Liver (tissue), 9 donors: ENCODE data around the gene GNAI2. TPM values are rescaled to one million over a fixed set of nuclear protein-coding genes. Genes with fewer than 3 reads are reported as not detected.
A peak's percentile ranks its signal among the peaks of the same experiment; 100 is the strongest.

ENCODE experiments used
- DNase-seq: peaks from one replicate; pipeline ENCODE4 v3.0.0-alpha.2; 2017; ENCODE audit warnings: low spot score
- H3K27ac ChIP-seq, 2 donors: one replicate each; pipeline ENCODE4 v1.7.0; 2013; ENCODE audit warnings: inconsistent platforms in 2 of 2, low read length in 2 of 2, control low read depth in 1 of 2, low read depth in 1 of 2, mild to moderate bottlenecking in 1 of 2
- H3K27me3 ChIP-seq, 4 donors: one replicate each; pipeline versions ENCODE4 v1.6.1 to v1.7.0; 2013; ENCODE audit warnings: low read length in 3 of 4, inconsistent platforms in 1 of 4, mild to moderate bottlenecking in 1 of 4, moderate library complexity in 1 of 4; ENCODE audit not compliant: control insufficient read depth in 4 of 4, insufficient read depth in 4 of 4
- H3K36me3 ChIP-seq, 4 donors: one replicate each; pipeline versions ENCODE4 v1.6.1 to v1.7.0; 2013; ENCODE audit warnings: low read length in 3 of 4, mild to moderate bottlenecking in 3 of 4, low read depth in 1 of 4, moderate library complexity in 1 of 4; ENCODE audit not compliant: control insufficient read depth in 4 of 4, insufficient read depth in 3 of 4
- H3K4me1 ChIP-seq, 4 donors: one replicate each; pipeline versions ENCODE4 v1.6.1 to v1.7.0; 2013; ENCODE audit warnings: low read length in 3 of 4, mild to moderate bottlenecking in 3 of 4, moderate library complexity in 1 of 4; ENCODE audit not compliant: control insufficient read depth in 4 of 4, insufficient read depth in 4 of 4
- H3K4me3 ChIP-seq, 3 donors: one replicate each; pipeline versions ENCODE4 v1.6.1 to v1.7.0; 2013; ENCODE audit warnings: low read length in 3 of 3, control low read depth in 1 of 3, low read depth in 1 of 3, mild to moderate bottlenecking in 1 of 3
- H3K9ac ChIP-seq, 2 donors: one replicate each; pipeline ENCODE4 v1.7.0; 2013; ENCODE audit warnings: low read length in 2 of 2, mild to moderate bottlenecking in 2 of 2, moderate library complexity in 2 of 2, control low read depth in 1 of 2, low read depth in 1 of 2
- H3K9me3 ChIP-seq, 4 donors: one replicate each; pipeline versions ENCODE4 v1.6.1 to v1.7.0; 2013; ENCODE audit warnings: low read length in 3 of 4; ENCODE audit not compliant: control insufficient read depth in 4 of 4
- ATF3 ChIP-seq: IDR thresholded peaks from 2 replicates; pipeline ENCODE4 v1.6.1; 2016; ENCODE audit warnings: antibody characterized with exemption
- CTCF ChIP-seq: fragments of 150-350 bp; IDR thresholded peaks from 2 replicates; pipeline ENCODE4 v1.5.1; 2017; ENCODE audit warnings: improper control_type of control experiment, low read depth, low read length; ENCODE audit not compliant: missing input control
- EGR1 ChIP-seq, 2 donors: IDR thresholded peaks; 2 replicates each; pipeline ENCODE4 v1.6.1; 2016 to 2018; ENCODE audit warnings: antibody characterized with exemption in 2 of 2, low read depth in 2 of 2
- FOXA1 ChIP-seq: IDR thresholded peaks from 2 replicates; pipeline ENCODE4 v1.6.1; 2016; ENCODE audit warnings: antibody characterized with exemption
- FOXA2 ChIP-seq: IDR thresholded peaks from 2 replicates; pipeline ENCODE4 v1.6.1; 2016; ENCODE audit warnings: antibody characterized with exemption
- GABPA ChIP-seq, 2 donors: IDR thresholded peaks in 1 of 2; conservative IDR thresholded peaks in 1 of 2; 2 replicates each; pipeline ENCODE4 v1.6.1; 2016; ENCODE audit warnings: antibody characterized with exemption in 2 of 2, mild to moderate bottlenecking in 1 of 2, moderate library complexity in 1 of 2
- HNF4A ChIP-seq, 2 donors: conservative IDR thresholded peaks; 2 replicates each; pipeline ENCODE4 v1.6.1; 2016; ENCODE audit warnings: antibody characterized with exemption in 2 of 2, mild to moderate bottlenecking in 2 of 2
- HNF4G ChIP-seq: IDR thresholded peaks from 2 replicates; pipeline ENCODE4 v1.6.1; 2016; ENCODE audit warnings: antibody characterized with exemption
- JUND ChIP-seq, 2 donors: IDR thresholded peaks; 2 replicates each; pipeline ENCODE4 v1.6.1; 2016; ENCODE audit warnings: antibody characterized with exemption in 2 of 2
- NR2F2 ChIP-seq: IDR thresholded peaks from 2 replicates; pipeline ENCODE4 v1.6.1; 2016; ENCODE audit warnings: antibody characterized with exemption
- RAD21 ChIP-seq, 2 donors: IDR thresholded peaks; 2 replicates each; pipeline ENCODE4 v1.6.1; 2016; ENCODE audit warnings: antibody characterized with exemption in 2 of 2, mild to moderate bottlenecking in 2 of 2
- REST ChIP-seq: IDR thresholded peaks from 2 replicates; pipeline ENCODE4 v1.6.1; 2016; ENCODE audit warnings: antibody characterized with exemption, mild to moderate bottlenecking
- RXRA ChIP-seq, 2 donors: IDR thresholded peaks; 2 replicates each; pipeline ENCODE4 v1.6.1; 2017 to 2018; ENCODE audit warnings: antibody characterized with exemption in 2 of 2, mild to moderate bottlenecking in 1 of 2
- SP1 ChIP-seq: IDR thresholded peaks from 2 replicates; pipeline ENCODE4 v1.6.1; 2018; ENCODE audit warnings: antibody characterized with exemption, mild to moderate bottlenecking
- TAF1 ChIP-seq: conservative IDR thresholded peaks from 2 replicates; pipeline ENCODE4 v1.6.1; 2016; ENCODE audit warnings: antibody characterized with exemption, mild to moderate bottlenecking
- YY1 ChIP-seq: IDR thresholded peaks from 2 replicates; pipeline ENCODE4 v1.6.1; 2016; ENCODE audit warnings: antibody characterized with exemption, mild to moderate bottlenecking
- ZBTB33 ChIP-seq: IDR thresholded peaks from 2 replicates; pipeline ENCODE4 v1.6.1; 2016; ENCODE audit warnings: antibody characterized with exemption
- WGBS: extraction: QIAGEN DNeasy Blood & Tissue Kit; methylation state at CpG from one replicate; pipeline ENCODE4 v1.1.7; 2013; 5-methylcytosine and 5-hydroxymethylcytosine counted together
- polyA plus RNA-seq, 2 donors: library from polyadenylated mRNA; stranded (reverse) in 1 of 2; unstranded in 1 of 2; fragments of 200-250 nt in 1 of 2; fragments of >200 nt in 1 of 2; fragmentation: Nextera tagmentation in 1 of 2; extraction: Ambion mirVana in 1 of 2; gene quantifications; one replicate each; pipeline versions ENCODE4 v1.2.1 to v1.2.3, GENCODE V29; 2013 to 2015
- total RNA-seq, 2 donors: library from RNA; depleted of rRNA; stranded (reverse); fragments of >200 nt; gene quantifications; one replicate each; pipeline ENCODE4 v1.2.3, GENCODE V29; 2014
- TF ChIP-seq, protein P1 (sequence below): IDR thresholded peaks from 2 replicates; pipeline ENCODE4 v1.6.1; 2016; ENCODE audit warnings: antibody characterized with exemption
- donor health status: healthy.
- donor health status: healthy.
- donor health status: healthy.
- donor health status: healthy.
- donor health status: healthy.

The GNAI2 gene
- total and polyA plus RNA-seq, 4 donors, result 58.3 to 86.3 (median 62.3) TPM

GRCh38 chr3:50242381-50242770 lies 6.4 kb downstream of the GNAI2 start:
- H3K36me3 ChIP-seq, result no peaks in the 10 kb centered on the region
- 61% methylated on average over 3 of the region's 3 CpGs for WGBS

More at GRCh38 chr3:50242381-50242770, 6.4 kb downstream of the GNAI2 start:
- Histone ChIP-seq H3K27me3 (no peaks in the 10 kb centered on the region), H3K4me1 (peaks cover 18 to 91% (median 72%) of the 10 kb centered on the region in 4 donors), H3K9ac (no peak overlapping the region), H3K27ac (peak overlapping the region; percentile 83 to 87), H3K4me3 (no peak overlapping the region), H3K9me3 (no peaks in the 10 kb centered on the region)
- TF ChIP-seq EGR1 (IDR thresholded peaks at IDR 0.05; ENCODE audit: low read depth in 2 of 2) (no peak), JUND (IDR thresholded peaks at IDR 0.05) (no peak), FOXA1 (no peak), HNF4G (no peak), FOXA2 (no peak), SP1 (no peak), REST (no peak), NR2F2 (no peak), ZBTB33 (no peak), ATF3 (no peak), HNF4A (conservative IDR thresholded peaks at IDR 0.05) (no peak), TAF1 (no peak), YY1 (no peak), RAD21 (IDR thresholded peaks at IDR 0.05) (no peak), CTCF (no peak), RXRA (IDR thresholded peaks at IDR 0.05) (no peak), GABPA (IDR thresholded peaks at IDR 0.05 in 1 of 2, conservative IDR thresholded peaks at IDR 0.05 in 1 of 2) (no peak)
- TF ChIP-seq, protein P1, sequence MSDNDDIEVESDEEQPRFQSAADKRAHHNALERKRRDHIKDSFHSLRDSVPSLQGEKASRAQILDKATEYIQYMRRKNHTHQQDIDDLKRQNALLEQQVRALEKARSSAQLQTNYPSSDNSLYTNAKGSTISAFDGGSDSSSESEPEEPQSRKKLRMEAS, result no peak
- DNase-seq, result no peak
